Subcutaneous abdominal adipose tissue (tissue), 5 donors: ENCODE measurements around the gene PAXX.

ENCODE experiments used
- H3K27ac ChIP-seq: one replicate; pipeline ENCODE4 v1.7.0; 2013; ENCODE audit warnings: low read depth, mild to moderate bottlenecking, inconsistent platforms, low read length, moderate library complexity
- H3K27me3 ChIP-seq, 5 donors: one replicate each; pipeline ENCODE4 v1.7.0; 2013; ENCODE audit warnings: low read length in 5 of 5, inconsistent platforms in 1 of 5; ENCODE audit not compliant: control insufficient read depth in 5 of 5, insufficient read depth in 4 of 5
- H3K36me3 ChIP-seq, 5 donors: one replicate each; pipeline ENCODE4 v1.7.0; 2013; ENCODE audit warnings: low read length in 5 of 5; ENCODE audit not compliant: control insufficient read depth in 5 of 5, insufficient read depth in 5 of 5
- H3K4me1 ChIP-seq, 5 donors: one replicate each; pipeline ENCODE4 v1.7.0; 2013; ENCODE audit warnings: low read length in 5 of 5, mild to moderate bottlenecking in 3 of 5, moderate library complexity in 1 of 5; ENCODE audit not compliant: control insufficient read depth in 5 of 5, insufficient read depth in 5 of 5
- H3K4me3 ChIP-seq, 5 donors: one replicate each; pipeline ENCODE4 v1.7.0; 2013; ENCODE audit warnings: low read length in 5 of 5, low read depth in 1 of 5
- H3K9ac ChIP-seq, 5 donors: one replicate each; pipeline ENCODE4 v1.7.0; 2013; ENCODE audit warnings: low read length in 5 of 5, mild to moderate bottlenecking in 4 of 5, moderate library complexity in 3 of 5
- H3K9me3 ChIP-seq, 5 donors: one replicate each; pipeline ENCODE4 v1.7.0; 2013; ENCODE audit warnings: low read length in 5 of 5; ENCODE audit not compliant: control insufficient read depth in 5 of 5
- donor health status: healthy.
- donor health status: healthy.
- donor health status: healthy.
- donor health status: healthy.
- donor health status: healthy.

The PAXX gene

GRCh38 chr9:136974817-136975535 is 17.2 kb upstream of the PAXX start:
- Histone ChIP-seq H3K4me3 (no peak overlapping the region), H3K27ac (no peak overlapping the region), H3K36me3 (no peaks in the 10 kb centered on the region), H3K9ac (no peak overlapping the region), H3K4me1 (peaks cover 0 to 42% (median 15%) of the 10 kb centered on the region in 5 donors), H3K27me3 (peaks cover 2 to 7% (median 5%) of the 10 kb centered on the region in 5 donors), H3K9me3 (no peaks in the 10 kb centered on the region)

GRCh38 chr9:136975644-136976043 is 16.6 kb upstream of the PAXX start:
- Histone ChIP-seq H3K36me3 (no peaks in the 10 kb centered on the region), H3K9me3 (no peaks in the 10 kb centered on the region), H3K9ac (no peak overlapping the region), H3K4me3 (no peak overlapping the region), H3K27me3 (peaks cover 0 to 7% (median 3%) of the 10 kb centered on the region in 5 donors), H3K27ac (no peak overlapping the region), H3K4me1 (peaks cover 0 to 45% (median 15%) of the 10 kb centered on the region in 5 donors)

DNA sequence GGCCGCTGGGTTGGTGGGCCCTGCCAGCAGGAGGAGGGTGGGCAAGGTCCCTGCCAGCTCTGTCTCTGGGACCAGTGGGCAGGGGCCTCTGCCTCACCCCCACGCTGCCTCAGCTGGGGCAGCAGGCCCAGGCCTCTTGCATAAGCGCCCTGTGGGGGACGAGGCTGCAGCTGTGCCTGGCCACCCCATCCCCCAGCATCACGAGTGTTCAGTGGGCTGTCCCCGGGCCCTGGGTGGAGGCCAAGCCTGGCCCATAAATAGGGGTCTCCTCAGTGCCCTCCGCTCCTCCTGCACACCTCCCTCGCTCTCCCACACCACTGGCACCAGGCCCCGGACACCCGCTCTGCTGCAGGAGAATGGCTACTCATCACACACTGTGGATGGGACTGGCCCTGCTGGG is 15.0 kb upstream of the PAXX start, which contains the start of gene PTGDS:
TSS of gene PTGDS (plus strand) at position 282 of the 400 bp plus-strand sequence. CDS start at position 357, 75 bp downstream.
- Histone ChIP-seq H3K36me3 (no peaks in the 10 kb centered on the region), H3K9me3 (no peaks in the 10 kb centered on the region), H3K9ac (peak within 1 kb of the TSS in 2 of 5 donors; percentile 30 to 41), H3K4me3 (peak within 1 kb of the TSS in 4 of 5 donors; percentile 30 to 67 (median 44)), H3K27me3 (peaks cover 0 to 8% (median 0%) of the 10 kb centered on the region in 5 donors), H3K4me1 (peaks cover 0 to 57% (median 23%) of the 10 kb centered on the region in 5 donors), H3K27ac (no peak within 1 kb of the TSS)

- Histone ChIP-seq H3K36me3 (no peaks in the 10 kb centered on the region), H3K27ac (no peak overlapping the region), H3K9ac (peak overlapping the region in 1 of 5 donors; percentile 41), H3K4me1 (peaks cover 0 to 61% (median 27%) of the 10 kb centered on the region in 5 donors), H3K27me3 (peaks cover 0 to 13% (median 0%) of the 10 kb centered on the region in 5 donors), H3K4me3 (peak overlapping the region in 4 of 5 donors; percentile 30 to 67 (median 44)), H3K9me3 (no peaks in the 10 kb centered on the region)
These were observed 14.6 kb upstream of the PAXX start for GRCh38 chr9:136977649-136978072.

GRCh38 chr9:136978073-136978864 is 14.0 kb upstream of the PAXX start:
- H3K4me1 ChIP-seq, result peaks cover 0 to 65% (median 27%) of the 10 kb centered on the region in 5 donors
- no peaks in the 10 kb centered on the region for H3K36me3 ChIP-seq
- H3K27ac ChIP-seq, result no peak overlapping the region
- H3K4me3 ChIP-seq, result peak overlapping the region in 4 of 5 donors; percentile 30 to 67 (median 44)
- peaks cover 0 to 18% (median under 1%) of the 10 kb centered on the region in 5 donors for H3K27me3 ChIP-seq
- no peaks in the 10 kb centered on the region for H3K9me3 ChIP-seq
- H3K9ac ChIP-seq, result peak overlapping the region in 2 of 5 donors; percentile 30 to 41

DNA sequence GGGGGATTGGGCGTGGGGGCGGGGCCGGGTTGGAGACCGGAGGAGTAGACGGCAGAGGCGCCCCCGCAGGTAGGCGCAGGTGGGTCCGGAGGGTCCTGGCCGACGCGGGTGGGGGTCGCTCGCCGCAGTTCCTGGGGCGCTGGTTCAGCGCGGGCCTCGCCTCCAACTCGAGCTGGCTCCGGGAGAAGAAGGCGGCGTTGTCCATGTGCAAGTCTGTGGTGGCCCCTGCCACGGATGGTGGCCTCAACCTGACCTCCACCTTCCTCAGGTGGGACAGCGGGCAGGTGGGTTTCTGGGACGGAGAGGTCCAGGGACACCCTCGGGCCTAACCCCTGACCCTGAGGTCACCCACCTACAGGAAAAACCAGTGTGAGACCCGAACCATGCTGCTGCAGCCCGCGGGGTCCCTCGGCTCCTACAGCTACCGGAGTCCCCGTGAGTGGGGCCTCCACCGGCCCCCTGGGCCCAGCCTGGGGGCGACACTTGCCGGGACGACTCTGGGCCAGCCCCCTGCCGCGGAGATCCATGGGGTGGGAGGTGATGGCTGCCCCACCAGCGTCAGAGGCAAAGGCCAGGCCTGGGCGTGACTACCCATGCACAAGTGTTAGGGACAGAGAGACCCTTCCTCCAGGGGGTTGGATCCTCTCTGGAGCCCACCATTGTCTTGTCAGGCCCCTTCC is 13.2 kb upstream of the PAXX start:
- H3K27me3 ChIP-seq, result peaks cover 0 to 25% (median 7%) of the 10 kb centered on the region in 5 donors
- no peaks in the 10 kb centered on the region for H3K9me3 ChIP-seq
- no peak overlapping the region for H3K4me3 ChIP-seq
- peaks cover 0 to 65% (median 27%) of the 10 kb centered on the region in 5 donors for H3K4me1 ChIP-seq
- no peak overlapping the region for H3K27ac ChIP-seq
- no peak overlapping the region for H3K9ac ChIP-seq
- no peaks in the 10 kb centered on the region for H3K36me3 ChIP-seq

DNA sequence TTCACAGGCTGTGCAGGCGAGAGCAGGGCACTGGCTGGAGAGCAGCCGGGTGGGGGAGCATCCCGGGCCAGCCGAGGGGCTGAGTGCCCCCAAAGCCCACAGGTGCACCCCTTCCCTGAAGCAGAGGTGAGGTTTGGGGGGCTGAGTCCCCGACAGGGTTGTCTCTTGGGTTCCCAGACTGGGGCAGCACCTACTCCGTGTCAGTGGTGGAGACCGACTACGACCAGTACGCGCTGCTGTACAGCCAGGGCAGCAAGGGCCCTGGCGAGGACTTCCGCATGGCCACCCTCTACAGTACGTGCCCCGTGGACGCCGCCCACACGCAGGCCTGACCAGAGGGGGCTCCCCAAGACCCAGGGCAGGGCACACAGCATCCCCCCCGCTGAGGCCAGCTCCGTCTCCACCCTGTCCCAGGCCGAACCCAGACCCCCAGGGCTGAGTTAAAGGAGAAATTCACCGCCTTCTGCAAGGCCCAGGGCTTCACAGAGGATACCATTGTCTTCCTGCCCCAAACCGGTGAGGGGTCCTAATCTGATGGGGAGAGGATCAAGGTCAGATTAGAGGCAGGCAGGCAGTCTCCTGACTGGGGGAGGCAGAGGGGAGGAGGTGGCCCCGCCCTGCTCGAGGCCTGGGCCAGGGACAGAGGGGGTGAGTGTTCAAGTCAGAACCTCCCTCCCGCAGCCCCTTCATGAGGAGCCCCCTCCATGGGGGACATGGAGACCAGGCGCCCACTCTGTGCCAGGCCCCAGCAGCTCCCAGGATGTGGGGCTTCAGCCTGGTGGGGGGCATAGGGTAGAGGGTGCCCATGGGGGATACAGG is 12.2 kb upstream of the PAXX start:
- Histone ChIP-seq H3K4me1 (peaks cover 0 to 62% (median 28%) of the 10 kb centered on the region in 5 donors), H3K4me3 (no peak overlapping the region), H3K27ac (no peak overlapping the region)

GRCh38 chr9:136980669-136981478 is 11.3 kb upstream of the PAXX start:
- Histone ChIP-seq H3K9me3 (no peaks in the 10 kb centered on the region), H3K27ac (no peak overlapping the region)

More for the DNA sequence above, 12.2 kb upstream of the PAXX start:
- Histone ChIP-seq H3K36me3 (no peaks in the 10 kb centered on the region), H3K9ac (no peak overlapping the region), H3K9me3 (no peaks in the 10 kb centered on the region), H3K27me3 (peaks cover 6 to 34% (median 16%) of the 10 kb centered on the region in 5 donors)

More at GRCh38 chr9:136980669-136981478, 11.3 kb upstream of the PAXX start:
- H3K36me3 ChIP-seq, result no peaks in the 10 kb centered on the region
- peaks cover 0 to 59% (median 31%) of the 10 kb centered on the region in 5 donors for H3K4me1 ChIP-seq
- H3K9ac ChIP-seq, result no peak overlapping the region
- H3K27me3 ChIP-seq, result peaks cover 10 to 38% (median 21%) of the 10 kb centered on the region in 5 donors
- no peak overlapping the region for H3K4me3 ChIP-seq
